B cell (primary cell): Measurements from ENCODE around the gene GYG2. TPM values are rescaled to one million over a fixed set of nuclear protein-coding genes. Genes with fewer than 3 reads are reported as not detected.

Source experiments
- ATAC-seq: fragments of 200-7000 bp; cut with Tn5 transposase; one replicate; pipeline ENCODE4 v1.10.0; 2021; ENCODE audit warnings: low read depth, mild to moderate bottlenecking, moderate number of reproducible peaks, moderate library complexity
- CTCF ChIA-PET: fragments of 350-600 bp; sonication (Branson Sonifier 250); formaldehyde crosslinking; loops from one replicate; lab custom pipeline; 2021; ENCODE audit warnings: antibody characterized with exemption, inconsistent platforms; lab: Charles Lee
- POLR2A ChIA-PET: fragments of 350-600 bp; sonication (Branson Sonifier 250); formaldehyde crosslinking; loops from one replicate; lab custom pipeline; 2021; ENCODE audit warnings: antibody characterized with exemption; lab: Charles Lee
- DNase-seq: peaks from one replicate; pipeline ENCODE4 v3.0.0; 2013
- H2AFZ ChIP-seq: 2 replicates; pipeline ENCODE4 v1.6.1; 2012; ENCODE audit warnings: mild to moderate bottlenecking, low read depth, low read length; ENCODE audit not compliant: insufficient read depth, poor library complexity, severe bottlenecking
- H3K27ac ChIP-seq, 2 donors: 1 replicate in 1 of 2; 2 replicates in 1 of 2; pipeline ENCODE4 v1.5.1; 2012 to 2013; ENCODE audit warnings: low read length in 2 of 2, mild to moderate bottlenecking in 2 of 2, moderate library complexity in 1 of 2
- H3K27me3 ChIP-seq, 4 experiments: fragments of 200-600 bp in 1 of 4; sonication (generic) in 1 of 4; replicated peaks in 1 of 4; 1 replicate in 2 of 4; 2 replicates in 2 of 4; pipeline versions ENCODE4 v1.6.1 to v1.7.0; 2013 to 2016; ENCODE audit warnings: low read length in 3 of 4, mild to moderate bottlenecking in 2 of 4, mixed read lengths in 1 of 4, moderate library complexity in 1 of 4; ENCODE audit not compliant: insufficient read depth in 4 of 4, control insufficient read depth in 3 of 4; ENCODE audit errors: control extremely low read depth in 1 of 4
- H3K36me3 ChIP-seq, 2 experiments: replicated peaks in 1 of 2; 1 replicate in 1 of 2; 2 replicates in 1 of 2; pipeline versions ENCODE4 v1.6.1 to v1.7.1; 2013; ENCODE audit warnings: low read length in 1 of 2; ENCODE audit not compliant: insufficient read depth in 2 of 2, control insufficient read depth in 1 of 2; ENCODE audit errors: control extremely low read depth in 1 of 2, extremely low read depth in 1 of 2
- H3K4me1 ChIP-seq, 2 donors: fragments of 200-600 bp in 1 of 2; sonication (generic) in 1 of 2; 1 replicate in 1 of 2; 2 replicates in 1 of 2; pipeline versions ENCODE4 v1.5.1 to v1.6.1; 2013 to 2017; ENCODE audit warnings: low read length in 2 of 2; ENCODE audit not compliant: control insufficient read depth in 2 of 2, insufficient read depth in 2 of 2
- H3K4me2 ChIP-seq: replicated peaks from 2 replicates; pipeline ENCODE3; 2012; ENCODE audit warnings: mild to moderate bottlenecking, low read depth, low read length; ENCODE audit not compliant: poor library complexity, severe bottlenecking
- H3K4me3 ChIP-seq, 5 experiments: fragments of 200-600 bp in 1 of 5; sonication (generic) in 1 of 5; 1 replicate in 3 of 5; 2 replicates in 2 of 5; pipeline versions ENCODE4 v1.5.1 to v1.7.0; 2011 to 2016; ENCODE audit warnings: low read length in 4 of 5, mild to moderate bottlenecking in 4 of 5, low read depth in 2 of 5, control low read depth in 1 of 5, moderate library complexity in 1 of 5; ENCODE audit not compliant: insufficient read depth in 1 of 5; ENCODE audit errors: control extremely low read depth in 1 of 5, extremely low read depth in 1 of 5
- H3K79me2 ChIP-seq: fragments of 200-600 bp; sonication (generic); one replicate; pipeline ENCODE4 v1.6.0; 2016; ENCODE audit warnings: low read length; ENCODE audit not compliant: control insufficient read depth, insufficient read depth
- H3K9ac ChIP-seq: fragments of 200-600 bp; sonication (generic); 2 replicates; pipeline ENCODE4 v1.6.1; 2017; ENCODE audit warnings: mild to moderate bottlenecking, low read length, moderate library complexity
- H3K9me3 ChIP-seq, 3 donors: one replicate each; pipeline versions ENCODE4 v1.6.1 to v1.7.1; 2013; ENCODE audit warnings: low read length in 2 of 3; ENCODE audit not compliant: control insufficient read depth in 2 of 3, insufficient read depth in 1 of 3; ENCODE audit errors: control extremely low read depth in 1 of 3
- H4K20me1 ChIP-seq: 2 replicates; pipeline ENCODE4 v1.6.0; 2012; ENCODE audit warnings: mild to moderate bottlenecking, low read length; ENCODE audit not compliant: insufficient read depth, control insufficient read depth, poor library complexity, severe bottlenecking
- H3K27ac Mint-ChIP-seq: one replicate; pipeline ENCODE4 v1.8.0; 2021; ENCODE audit warnings: mixed read lengths
- H3K27me3 Mint-ChIP-seq: one replicate; pipeline ENCODE4 v1.8.0; 2021; ENCODE audit warnings: mixed read lengths
- H3K4me1 Mint-ChIP-seq: one replicate; pipeline ENCODE4 v1.8.0; 2021; ENCODE audit warnings: mixed read lengths
- H3K4me3 Mint-ChIP-seq: one replicate; pipeline ENCODE4 v1.8.0; 2021; ENCODE audit warnings: mixed read lengths
- H3K9me3 Mint-ChIP-seq: one replicate; pipeline ENCODE4 v1.8.0; 2022; ENCODE audit warnings: mixed read lengths; ENCODE audit not compliant: insufficient read depth
- EZH2 ChIP-seq: IDR thresholded peaks from 2 replicates; pipeline ENCODE4 v1.6.1; 2012; ENCODE audit warnings: borderline replicate concordance, low read depth, mild to moderate bottlenecking, moderate library complexity, low read length; ENCODE audit not compliant: insufficient read depth, poor library complexity, severe bottlenecking
- WGBS: methylation state at CpG from one replicate; pipeline ENCODE4 v1.1.5; 2013; ENCODE audit warnings: missing lambda C conversion rate; ENCODE audit not compliant: insufficient coverage; 5-methylcytosine and 5-hydroxymethylcytosine counted together
- intact Hi-C: fragments of 100-400 bp; cut with micrococcal nuclease; formaldehyde crosslinking; loops from one replicate; pipeline ENCODE4 v1.10.0; 2022
- polyA plus RNA-seq: library from polyadenylated mRNA; depleted of rRNA; stranded (reverse); fragments of >200 nt; gene quantifications from 2 replicates; pipeline ENCODE4 v1.2.3, GENCODE V29; 2012
- total RNA-seq, 2 donors: library from RNA; stranded (reverse); fragments of 120-200 nt in 1 of 2; gene quantifications; 1 replicate in 1 of 2; 2 replicates in 1 of 2; pipeline versions ENCODE4 v1.2.3 to v1.2.4, GENCODE V29; 2013 to 2022
- TF ChIP-seq, protein P1 (sequence below): fragments of 200-600 bp; IDR thresholded peaks from one replicate; pipeline ENCODE4 v1.8.0; 2022; ENCODE audit warnings: antibody characterized with exemption, mild to moderate bottlenecking

Gene GYG2
- total and polyA plus RNA-seq, 2 donors (not counting 1 experiment from before 2014, with no cell fraction given): not detected

DNA sequence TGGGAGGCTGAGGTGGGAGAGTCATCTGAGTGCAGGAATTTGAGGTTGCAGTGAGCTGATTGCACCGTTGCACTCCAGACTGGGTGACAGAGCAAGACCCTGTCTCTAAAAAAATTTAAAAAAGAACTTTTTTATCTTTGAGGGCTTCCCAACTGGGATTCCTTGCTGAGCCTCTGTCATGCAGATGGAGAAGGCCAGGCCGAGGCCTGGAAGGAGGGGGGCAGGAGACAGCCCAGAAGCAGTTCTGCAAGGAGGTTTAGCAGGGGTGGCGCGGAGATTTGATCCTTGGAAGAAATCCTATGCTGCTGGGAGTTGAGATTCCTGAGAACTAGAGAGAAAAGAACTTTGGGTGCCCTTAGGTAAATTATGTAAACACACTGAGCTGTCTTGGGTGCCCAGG, 102.9 kb downstream of the GYG2 start:
- no peaks in the 10 kb centered on the region for H3K27me3 ChIP-seq
- TF ChIP-seq, protein P1, sequence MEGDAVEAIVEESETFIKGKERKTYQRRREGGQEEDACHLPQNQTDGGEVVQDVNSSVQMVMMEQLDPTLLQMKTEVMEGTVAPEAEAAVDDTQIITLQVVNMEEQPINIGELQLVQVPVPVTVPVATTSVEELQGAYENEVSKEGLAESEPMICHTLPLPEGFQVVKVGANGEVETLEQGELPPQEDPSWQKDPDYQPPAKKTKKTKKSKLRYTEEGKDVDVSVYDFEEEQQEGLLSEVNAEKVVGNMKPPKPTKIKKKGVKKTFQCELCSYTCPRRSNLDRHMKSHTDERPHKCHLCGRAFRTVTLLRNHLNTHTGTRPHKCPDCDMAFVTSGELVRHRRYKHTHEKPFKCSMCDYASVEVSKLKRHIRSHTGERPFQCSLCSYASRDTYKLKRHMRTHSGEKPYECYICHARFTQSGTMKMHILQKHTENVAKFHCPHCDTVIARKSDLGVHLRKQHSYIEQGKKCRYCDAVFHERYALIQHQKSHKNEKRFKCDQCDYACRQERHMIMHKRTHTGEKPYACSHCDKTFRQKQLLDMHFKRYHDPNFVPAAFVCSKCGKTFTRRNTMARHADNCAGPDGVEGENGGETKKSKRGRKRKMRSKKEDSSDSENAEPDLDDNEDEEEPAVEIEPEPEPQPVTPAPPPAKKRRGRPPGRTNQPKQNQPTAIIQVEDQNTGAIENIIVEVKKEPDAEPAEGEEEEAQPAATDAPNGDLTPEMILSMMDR: no peak
- TF ChIP-seq EZH2: no peak
- no peaks in the 10 kb centered on the region for H3K4me1 ChIP-seq
- no peaks in the 10 kb centered on the region for H4K20me1 ChIP-seq
- H3K36me3 ChIP-seq: no peaks in the 10 kb centered on the region
- DNase-seq (no peak), ATAC-seq (no peak)
- Mint-ChIP-seq H3K4me1 (peaks cover 4% of the 10 kb centered on the region), H3K4me3 (no peak overlapping the region), H3K9me3 (no peaks in the 10 kb centered on the region), H3K27me3 (no peaks in the 10 kb centered on the region), H3K27ac (no peak overlapping the region)
- no peaks in the 10 kb centered on the region for H3K79me2 ChIP-seq
- ChIA-PET CTCF (no interaction called here), POLR2A (no interaction called here)
- H3K9ac ChIP-seq: no peak overlapping the region
- H3K9me3 ChIP-seq: peaks cover 0 to 7% (median 0%) of the 10 kb centered on the region in 3 donors
- H3K4me2 ChIP-seq: no peak overlapping the region
- H2AFZ ChIP-seq: no peak overlapping the region
- H3K4me3 ChIP-seq: no peak overlapping the region
- intact Hi-C loops: no loop called here
- no peak overlapping the region for H3K27ac ChIP-seq
- 100% methylated on average over 3 of the region's 4 CpGs for WGBS

Other genes with a start within 250 kb of the GYG2 start
- gene CD99, start 137.6 kb upstream of the GYG2 start, total RNA-seq: 133 TPM in 2 replicates
- 50.6 and 70.7 TPM in 2 replicates for gene CD99, start 137.6 kb upstream of the GYG2 start, polyA plus RNA-seq
- gene XG, start 76.9 kb upstream of the GYG2 start, total RNA-seq: 0.56 TPM in 1 of 2 replicates, not detected in the other
- gene XG, start 76.9 kb upstream of the GYG2 start, polyA plus RNA-seq: 0.03 and 0.07 TPM in 2 replicates
- gene ARSD, start 100.4 kb downstream of the GYG2 start, total RNA-seq: 10.9 and 13.3 TPM in 2 replicates
- 2.7 and 3.2 TPM in 2 replicates for gene ARSD, start 100.4 kb downstream of the GYG2 start, polyA plus RNA-seq
- gene ARSH, start 177.6 kb downstream of the GYG2 start, total RNA-seq: not detected in 2 replicates
- gene ARSH, start 177.6 kb downstream of the GYG2 start, polyA plus RNA-seq: not detected in 2 replicates
- gene ARSF, start 212.5 kb downstream of the GYG2 start, total RNA-seq: not detected in 2 replicates
- not detected in 2 replicates for gene ARSF, start 212.5 kb downstream of the GYG2 start, polyA plus RNA-seq